Measurements from ENCODE around the gene RPL22L1.

- no peak for TF ChIP-seq CTCF (IDR thresholded peaks at IDR 0.05; ENCODE audit: borderline replicate concordance, extremely low read depth, low read length, poor library complexity, severe bottlenecking)
- no peak for TF ChIP-seq EZH2 (IDR thresholded peaks at IDR 0.05; ENCODE audit: borderline replicate concordance, low read depth, low read length, severe bottlenecking)
These were observed 44.7 kb upstream of the RPL22L1 start for GRCh38 chr3:170914690-170915089.

Data from DND-41 (cell line).